ENCODE results near the gene RCBTB1. TPM values are rescaled to one million over a fixed set of nuclear protein-coding genes. Genes with fewer than 3 reads are reported as not detected.

RCBTB1 gene
- total RNA-seq, 1 experiment from 2014 or later = 26.1 TPM

DNA sequence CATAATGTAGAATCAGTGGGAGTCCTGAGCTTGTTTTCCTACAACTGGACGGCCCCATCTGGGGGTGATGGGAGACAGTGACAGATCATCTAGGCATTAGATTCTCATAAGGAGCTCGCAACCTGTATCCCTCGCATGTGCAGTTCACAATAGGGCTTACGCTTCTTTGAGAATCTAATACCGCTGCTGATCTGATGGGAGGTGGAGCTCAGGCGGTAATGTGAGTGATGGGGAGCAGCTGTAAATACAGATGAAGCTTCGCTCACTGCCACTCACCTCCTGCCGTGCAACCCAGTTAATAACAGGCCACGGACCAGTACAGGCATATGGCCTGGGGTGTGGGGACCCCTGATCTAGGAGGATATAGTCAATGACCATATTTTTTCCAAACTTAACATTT, 38.8 kb downstream of the RCBTB1 start:
- Histone ChIP-seq H4K8ac (replicated peaks; ENCODE audit: insufficient read length, low read depth, low read length) (no peak overlapping the region), H2BK5ac (ENCODE audit: insufficient read length, low read length) (no peak overlapping the region)
- TF ChIP-seq, protein P1, sequence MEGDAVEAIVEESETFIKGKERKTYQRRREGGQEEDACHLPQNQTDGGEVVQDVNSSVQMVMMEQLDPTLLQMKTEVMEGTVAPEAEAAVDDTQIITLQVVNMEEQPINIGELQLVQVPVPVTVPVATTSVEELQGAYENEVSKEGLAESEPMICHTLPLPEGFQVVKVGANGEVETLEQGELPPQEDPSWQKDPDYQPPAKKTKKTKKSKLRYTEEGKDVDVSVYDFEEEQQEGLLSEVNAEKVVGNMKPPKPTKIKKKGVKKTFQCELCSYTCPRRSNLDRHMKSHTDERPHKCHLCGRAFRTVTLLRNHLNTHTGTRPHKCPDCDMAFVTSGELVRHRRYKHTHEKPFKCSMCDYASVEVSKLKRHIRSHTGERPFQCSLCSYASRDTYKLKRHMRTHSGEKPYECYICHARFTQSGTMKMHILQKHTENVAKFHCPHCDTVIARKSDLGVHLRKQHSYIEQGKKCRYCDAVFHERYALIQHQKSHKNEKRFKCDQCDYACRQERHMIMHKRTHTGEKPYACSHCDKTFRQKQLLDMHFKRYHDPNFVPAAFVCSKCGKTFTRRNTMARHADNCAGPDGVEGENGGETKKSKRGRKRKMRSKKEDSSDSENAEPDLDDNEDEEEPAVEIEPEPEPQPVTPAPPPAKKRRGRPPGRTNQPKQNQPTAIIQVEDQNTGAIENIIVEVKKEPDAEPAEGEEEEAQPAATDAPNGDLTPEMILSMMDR (conservative IDR thresholded peaks at IDR 0.05) = no peak

More for the DNA sequence above, 38.8 kb downstream of the RCBTB1 start:
- no peak overlapping the region for H2AK5ac ChIP-seq (ENCODE audit: insufficient read length, low read length)
- Mint-ChIP-seq H3K4me1 (no peaks in the 10 kb centered on the region), H3K36me3 (ENCODE audit: insufficient read depth in 1 of 3, low read depth in 3 of 3) (peaks cover 15 to 66% (median 29%) of the 10 kb centered on the region in 3 experiments; a peak in 6 of 7 replicates), H3K9me3 (no peaks in the 10 kb centered on the region), H3K27ac (no peak overlapping the region), H3K4me3 (no peak overlapping the region), H3K27me3 (ENCODE audit: low read depth) (no peaks in the 10 kb centered on the region)
- no peak overlapping the region for H2BK20ac ChIP-seq (ENCODE audit: low read depth, low read length, poor library complexity, severe bottlenecking)
- H3K23ac ChIP-seq (ENCODE audit: insufficient read length, low read depth, low read length) = no peak overlapping the region
- no peak overlapping the region for H3T11ph ChIP-seq (ENCODE audit: low read length)
- H3K4me2 ChIP-seq (ENCODE audit: insufficient read depth, insufficient read length, low read length) = no peak overlapping the region
- no peaks in the 10 kb centered on the region for H3K27me3 ChIP-seq (ENCODE audit: insufficient read depth, low read length)
- no peak overlapping the region for H4K91ac ChIP-seq (ENCODE audit: insufficient read length, low read depth, low read length)
- H2AFZ ChIP-seq (ENCODE audit: low read length) = no peak overlapping the region
- no peak overlapping the region for H3K14ac ChIP-seq (ENCODE audit: insufficient read depth, low read length)
- H3K23me2 ChIP-seq (ENCODE audit: insufficient read length, low read depth, low read length, poor library complexity, severe bottlenecking) = no peaks in the 10 kb centered on the region
- no peaks in the 10 kb centered on the region for H3K9me3 ChIP-seq (ENCODE audit: control insufficient read depth, low read depth, low read length)
- no CpG with 5 or more reads among the region's 9 CpGs for WGBS (ENCODE audit: extremely low coverage, insufficient read length, low lambda C conversion rate)
- H2BK15ac ChIP-seq (ENCODE audit: low read depth, low read length) = no peak overlapping the region
- no peak overlapping the region for H4K5ac ChIP-seq (ENCODE audit: insufficient read length, low read depth, low read length)
- H2BK12ac ChIP-seq (ENCODE audit: insufficient read length, low read depth, low read length) = no peak overlapping the region
- peaks cover 4% of the 10 kb centered on the region for H3K79me1 ChIP-seq (ENCODE audit: insufficient read depth, low read depth, low read length, poor library complexity, severe bottlenecking)
- DNase-seq = no peak
- H3K27ac ChIP-seq (ENCODE audit: insufficient read length, low read depth, low read length) = no peak overlapping the region
- no peak overlapping the region for H3K4ac ChIP-seq (ENCODE audit: low read depth, low read length)
- no peak overlapping the region for H3K56ac ChIP-seq (ENCODE audit: insufficient read length, low read depth, low read length)
- no peaks in the 10 kb centered on the region for H3K4me1 ChIP-seq (ENCODE audit: insufficient read depth, low read length)
- no peak overlapping the region for H2BK120ac ChIP-seq (ENCODE audit: low read depth, low read length, poor library complexity, severe bottlenecking)
- no peak overlapping the region for H3K18ac ChIP-seq (ENCODE audit: insufficient read length, low read depth, low read length)
- H3K9ac ChIP-seq (ENCODE audit: extremely low read depth, insufficient read length, low read length) = no peak overlapping the region
- no peaks in the 10 kb centered on the region for H3K79me2 ChIP-seq (ENCODE audit: insufficient read depth, low read length)
- no peaks in the 10 kb centered on the region for H4K20me1 ChIP-seq (ENCODE audit: control insufficient read depth, insufficient read depth, insufficient read length)

Measured in H9 (cell line).